GM18507 (cell line): Measurements from ENCODE around the gene FAM217B.

ENCODE experiments used
- DNase-seq: peaks from one replicate; pipeline ENCODE4 v3.0.0; 2011; ENCODE audit warnings: low read depth; ENCODE audit not compliant: insufficient read length; ENCODE audit errors: extremely low spot score
- FAIRE-seq: peaks from 2 replicates; lab custom pipeline; 2011; peaks lifted over from hg19 to GRCh38; lab: Jason Lieb, UNC

FAM217B gene

DNA sequence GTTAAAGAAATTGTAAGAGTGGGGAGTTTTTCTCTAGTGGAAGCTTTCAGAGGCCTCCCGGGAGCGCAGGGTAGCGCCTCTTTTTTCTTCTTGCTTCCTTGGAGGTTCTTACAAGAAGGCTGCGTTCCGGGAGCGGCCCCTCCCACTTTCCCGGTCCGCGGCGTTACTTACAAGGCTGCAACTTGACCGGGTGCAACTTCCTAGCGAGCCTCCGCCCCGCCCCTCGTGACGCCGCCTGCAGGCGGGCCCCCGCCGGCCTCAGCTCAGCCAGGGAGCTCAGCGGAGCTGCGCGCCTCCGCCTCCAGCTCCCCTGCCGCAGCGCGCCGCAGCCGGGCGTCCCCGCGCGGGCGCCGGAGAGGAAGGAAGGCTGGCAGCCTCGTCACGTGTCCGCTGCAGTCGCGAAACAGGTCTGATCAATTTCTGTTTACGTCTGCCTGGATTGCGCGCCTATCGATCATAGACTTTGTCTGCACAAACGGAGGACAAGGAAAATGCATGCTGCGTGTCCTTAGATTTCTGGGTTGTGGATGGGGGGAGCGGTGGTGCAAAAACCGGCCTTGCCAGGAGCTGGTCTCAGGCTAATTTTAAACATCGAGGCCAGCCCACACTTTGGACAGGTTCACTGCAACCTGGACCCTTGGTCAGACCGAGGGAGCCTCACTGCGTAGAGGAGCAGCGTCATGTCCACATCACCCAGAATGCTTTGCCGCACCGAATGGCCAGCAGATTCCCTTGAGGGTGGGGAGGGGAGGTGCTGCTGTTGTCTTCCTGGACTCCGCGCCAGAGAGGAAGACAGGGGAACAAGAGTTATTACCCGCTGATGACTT lies at the start of gene FAM217B, which contains the start of gene PPP1R3D:
Gene FAM217B (plus strand): TSS at position 261 of the 827 bp plus-strand sequence. CDS start 3,555 bp downstream, outside the sequence.
Gene PPP1R3D (minus strand): TSS at position 177 of the 827 bp plus-strand sequence. CDS start 374 bp downstream, outside the sequence.
- DNase-seq = peak; percentile 90
- FAIRE-seq = peak; percentile 89

DNA sequence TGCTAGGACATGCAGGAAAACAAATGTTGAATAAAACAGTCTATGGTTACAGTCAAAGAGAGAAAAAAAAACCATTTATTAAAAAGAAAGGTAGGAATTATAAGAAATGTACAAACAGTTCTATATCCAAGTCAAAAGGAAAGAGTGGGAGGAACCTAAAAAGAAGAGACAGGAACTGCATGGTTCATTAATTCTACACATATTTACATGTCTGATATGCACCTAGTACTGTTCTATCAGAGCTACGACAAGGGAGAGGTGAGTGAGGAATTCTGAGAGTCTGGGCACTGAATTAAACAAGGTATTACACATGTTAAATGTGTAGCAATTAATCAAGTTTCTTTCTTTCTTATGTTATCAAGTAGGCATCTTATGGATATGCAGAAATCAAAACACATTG lies 48.6 kb upstream of the FAM217B start:
- DNase-seq (no peak), FAIRE-seq (no peak)

GRCh38 chr20:59895908-59896307 lies 44.3 kb upstream of the FAM217B start:
- no peak for FAIRE-seq
- no peak for DNase-seq

GRCh38 chr20:59902470-59902869 lies 37.7 kb upstream of the FAM217B start:
- FAIRE-seq = no peak
- DNase-seq = no peak

DNA sequence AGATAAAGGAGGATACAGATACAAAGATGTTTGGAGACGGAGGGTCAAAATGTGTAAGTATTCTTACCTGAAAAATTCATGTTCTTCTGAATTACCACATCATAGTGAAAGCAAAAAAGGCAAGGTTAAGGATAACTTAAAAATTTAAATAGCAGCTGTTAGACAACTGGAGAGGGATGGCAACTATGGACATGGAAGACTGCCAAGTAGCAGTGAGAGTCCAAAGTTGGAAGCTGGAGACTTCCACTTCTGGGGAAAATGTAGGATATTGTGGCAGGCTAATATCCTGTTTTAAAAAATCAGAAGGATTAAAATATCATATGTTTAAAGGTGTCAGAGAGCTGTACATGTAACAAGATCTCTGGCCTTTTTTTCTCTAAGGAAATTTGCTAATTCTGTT lies 36.6 kb upstream of the FAM217B start:
- FAIRE-seq (no peak), DNase-seq (no peak)

DNA sequence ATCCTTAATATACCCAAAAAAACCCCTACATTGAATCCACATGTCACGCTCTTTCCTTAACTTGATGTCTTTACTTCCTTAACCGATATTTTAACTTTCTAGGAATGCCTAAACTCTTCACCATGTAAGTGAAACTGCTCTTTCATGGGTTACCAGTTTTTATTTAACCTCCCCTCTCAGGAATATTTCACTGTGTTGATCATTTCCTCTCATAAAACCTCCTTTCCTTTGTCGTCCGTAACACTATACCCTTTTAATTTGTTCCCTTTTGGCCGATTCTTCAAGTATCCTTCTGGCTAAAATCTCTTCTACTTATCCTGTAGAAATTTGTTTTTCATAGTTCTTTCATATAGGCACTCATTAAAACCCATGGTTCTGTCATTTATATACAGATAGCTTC lies 31.3 kb upstream of the FAM217B start:
- no peak for FAIRE-seq

DNA sequence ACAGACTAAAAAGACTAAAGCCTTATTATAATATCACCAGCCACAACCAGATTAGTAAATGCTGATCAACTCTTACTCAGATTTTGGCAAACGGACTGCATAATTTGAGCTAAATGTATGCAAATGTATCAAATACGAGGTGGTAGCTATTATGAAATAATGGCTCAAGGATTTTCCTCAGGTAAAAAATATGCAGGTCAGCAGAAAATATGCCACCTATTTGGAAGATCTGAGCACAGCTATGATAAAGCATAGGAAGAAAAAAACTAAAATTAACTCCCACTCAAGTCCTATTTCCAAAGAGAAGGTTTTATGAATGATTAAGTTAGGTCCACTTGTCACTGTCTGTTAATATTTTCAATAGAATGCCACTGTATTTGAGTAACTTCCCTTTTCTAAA lies 29.1 kb upstream of the FAM217B start:
- DNase-seq = no peak
- FAIRE-seq = no peak

More for the DNA sequence above, 31.3 kb upstream of the FAM217B start:
- DNase-seq = no peak

- DNase-seq = no peak
- peak; percentile 71 for FAIRE-seq
Observed at GRCh38 chr20:59912609-59913008, 27.6 kb upstream of the FAM217B start.

- no peak for FAIRE-seq
Observed at GRCh38 chr20:59920944-59921343, 19.2 kb upstream of the FAM217B start.

DNA sequence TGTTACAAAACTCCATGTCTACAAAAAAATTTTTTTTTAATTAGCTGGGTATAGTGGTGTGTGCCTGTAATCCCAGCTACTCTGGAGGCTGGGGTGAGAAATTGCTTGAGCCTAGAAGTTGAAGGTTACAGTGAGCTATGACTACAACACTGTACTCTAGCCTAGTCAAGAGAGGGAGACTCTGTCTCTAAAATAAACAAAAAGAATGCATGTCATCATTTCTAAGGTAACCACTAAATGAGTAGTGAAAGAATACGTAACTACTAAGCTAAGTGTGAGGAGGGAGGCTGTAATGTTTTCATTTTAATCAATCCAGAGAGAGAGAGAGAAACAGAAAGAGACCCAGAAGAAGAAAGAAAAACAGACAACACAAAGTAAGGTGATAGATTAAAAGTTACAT lies 16.7 kb upstream of the FAM217B start:
- FAIRE-seq = no peak
- no peak for DNase-seq

More at GRCh38 chr20:59920944-59921343, 19.2 kb upstream of the FAM217B start:
- DNase-seq = no peak

- FAIRE-seq (no peak), DNase-seq (no peak)
Observed at GRCh38 chr20:59925359-59925758, 14.8 kb upstream of the FAM217B start.

GRCh38 chr20:59925899-59926298 lies 14.3 kb upstream of the FAM217B start:
- DNase-seq = no peak
- no peak for FAIRE-seq

GRCh38 chr20:59931511-59932312 lies 8.5 kb upstream of the FAM217B start:
- DNase-seq (no peak), FAIRE-seq (peak; percentile 5)

DNA sequence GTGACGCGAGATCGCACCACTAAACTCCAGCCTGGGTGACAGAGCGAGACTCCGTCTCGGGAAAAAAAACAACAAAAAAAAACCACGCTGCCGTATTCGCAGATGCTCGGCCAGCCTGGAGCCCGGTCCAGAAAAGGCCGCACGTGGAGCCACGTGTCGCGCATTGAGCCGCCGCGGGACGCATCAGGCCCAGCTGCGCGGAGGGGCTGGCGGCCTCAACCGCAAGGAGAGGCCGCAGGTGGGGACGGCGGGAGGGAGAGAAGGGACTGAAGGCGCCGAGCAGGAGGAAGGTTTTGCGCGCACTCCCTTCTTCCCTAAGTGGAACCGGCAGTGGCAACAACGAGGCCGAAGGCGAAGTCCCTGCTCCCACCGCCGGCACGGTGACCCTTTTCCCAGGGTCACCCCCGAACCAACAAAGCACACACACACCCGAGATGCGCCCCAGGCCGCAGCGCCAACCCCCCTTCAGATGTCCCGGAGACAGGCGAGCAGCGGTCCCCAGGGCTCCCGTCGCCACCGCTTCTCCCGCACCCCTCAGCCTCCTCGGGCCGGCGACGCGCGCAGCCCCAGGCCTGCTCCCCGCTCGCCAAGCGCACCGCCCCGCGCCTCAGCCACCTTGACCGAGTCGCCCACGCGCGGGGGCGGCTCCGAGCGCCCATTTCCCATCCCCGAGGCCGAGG lies 7.4 kb upstream of the FAM217B start:
- FAIRE-seq = no peak

DNA sequence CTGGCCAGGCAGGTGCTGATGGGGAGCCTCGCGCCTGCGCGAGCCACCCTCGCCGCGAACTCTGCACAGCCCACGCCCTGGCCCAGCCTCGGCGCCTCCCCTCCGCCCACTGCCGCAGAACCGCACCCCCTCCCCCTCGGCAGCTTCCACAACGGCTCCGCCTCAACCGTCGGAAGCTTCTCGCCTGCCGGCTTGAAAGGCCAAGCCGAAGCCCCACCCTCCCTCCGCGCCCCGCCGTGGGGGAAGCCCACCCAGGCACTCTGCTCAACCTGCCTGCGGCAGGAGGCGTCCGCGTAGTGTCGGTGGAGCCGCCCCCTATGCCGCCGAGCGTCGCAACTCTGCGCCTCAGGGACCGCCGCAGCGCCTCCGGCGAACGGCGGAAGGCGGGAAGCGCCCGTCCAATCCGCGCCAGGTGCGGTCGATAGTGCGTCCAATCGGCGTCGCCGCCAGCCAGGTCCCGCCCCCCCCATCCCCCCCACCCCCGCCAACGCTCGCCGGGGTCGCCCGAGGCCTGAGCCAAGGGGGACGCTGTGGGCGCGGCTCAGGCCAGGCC lies 6.8 kb upstream of the FAM217B start, which contains the start of gene SYCP2:
Gene SYCP2 (minus strand): TSS at position 342 of the 553 bp plus-strand sequence. CDS start 11,224 bp downstream, outside the sequence.
- FAIRE-seq (no peak), DNase-seq (no peak)

More for the DNA sequence above, 7.4 kb upstream of the FAM217B start:
- no peak for DNase-seq

GRCh38 chr20:59933849-59934585 lies 6.2 kb upstream of the FAM217B start:
- DNase-seq = no peak
- FAIRE-seq = no peak

- no peak for DNase-seq
- no peak for FAIRE-seq
Observed at GRCh38 chr20:59935457-59936185, 4.6 kb upstream of the FAM217B start.

DNA sequence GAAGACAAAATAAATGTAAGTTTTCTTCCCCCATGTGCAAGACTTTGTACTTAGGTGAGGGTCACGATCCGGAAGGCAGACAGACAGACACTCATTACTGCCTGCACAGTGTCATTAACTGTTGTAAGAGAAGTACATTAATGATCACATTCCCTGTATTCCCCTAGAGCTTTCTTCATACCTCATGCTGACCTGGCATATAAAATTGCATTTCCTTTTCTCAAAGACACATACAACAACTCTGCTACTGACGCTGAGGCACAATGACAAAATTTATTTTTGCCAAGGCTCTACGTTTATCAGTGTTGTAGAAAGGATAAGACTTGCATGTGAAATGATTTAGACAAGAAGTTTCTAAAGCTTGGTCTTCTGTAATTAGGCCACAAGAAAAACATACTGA lies 3.8 kb upstream of the FAM217B start:
- no peak for DNase-seq
- no peak for FAIRE-seq
